Measurements from ENCODE around the gene SDF4. TPM values are rescaled to one million over a fixed set of nuclear protein-coding genes. Genes with fewer than 3 reads are reported as not detected.
"Not testable (repeated sequence)": the region's sequence is repeated elsewhere in the genome, so short reads cannot be mapped to it uniquely, and the experiment has no call there.

SDF4 gene
- total RNA-seq, 2 donors from 2014 or later = 235 to 273 TPM

GRCh38 chr1:1262071-1262470, 30.3 kb upstream of the SDF4 start:
- no peak for ATAC-seq
- intact Hi-C loops (cut with DNase I, micrococcal nuclease) = no loop called here
- DNase-seq = no peak

- DNase-seq (no peak), ATAC-seq (no peak)
- intact Hi-C loops (cut with DNase I, micrococcal nuclease) = no loop called here
Measured at GRCh38 chr1:1260843-1261560, 29.2 kb upstream of the SDF4 start.

- intact Hi-C loops (cut with DNase I, micrococcal nuclease) = no loop called here
- DNase-seq (no peak), ATAC-seq (no peak)
Measured at GRCh38 chr1:1259951-1260600, 28.3 kb upstream of the SDF4 start.

GRCh38 chr1:1259540-1259939, 27.7 kb upstream of the SDF4 start:
- no peak for ATAC-seq
- intact Hi-C loops (cut with DNase I, micrococcal nuclease) = no loop called here
- no peak for DNase-seq

GRCh38 chr1:1259119-1259488, 27.3 kb upstream of the SDF4 start:
- ATAC-seq = no peak
- intact Hi-C loops (cut with DNase I, micrococcal nuclease) = no loop called here
- DNase-seq = no peak

- DNase-seq (no peak), ATAC-seq (no peak)
- intact Hi-C loops (cut with DNase I, micrococcal nuclease) = no loop called here
Measured at GRCh38 chr1:1256956-1257871, 25.4 kb upstream of the SDF4 start.

- no peak for ATAC-seq
- no peak for DNase-seq
- intact Hi-C loops (cut with DNase I, micrococcal nuclease) = no loop called here
Measured at GRCh38 chr1:1255611-1256010, 23.8 kb upstream of the SDF4 start.

GRCh38 chr1:1255078-1255477, 23.3 kb upstream of the SDF4 start:
- intact Hi-C loops (cut with DNase I, micrococcal nuclease) = no loop called here
- ATAC-seq = no peak
- DNase-seq = no peak

- DNase-seq = no peak
- intact Hi-C loops (cut with DNase I, micrococcal nuclease) = no loop called here
- no peak for ATAC-seq
Measured at GRCh38 chr1:1254667-1254998, 22.8 kb upstream of the SDF4 start.

- DNase-seq = no peak
- intact Hi-C loops (cut with DNase I, micrococcal nuclease) = no loop called here
Measured at GRCh38 chr1:1253972-1254666, 22.3 kb upstream of the SDF4 start.

GRCh38 chr1:1253314-1253713, 21.5 kb upstream of the SDF4 start:
- intact Hi-C loops (cut with DNase I, micrococcal nuclease) = no loop called here
- ATAC-seq (no peak), DNase-seq (no peak)

More at GRCh38 chr1:1253972-1254666, 22.3 kb upstream of the SDF4 start:
- no peak for ATAC-seq

GRCh38 chr1:1250786-1251284, 19.0 kb upstream of the SDF4 start:
- DNase-seq (no peak), ATAC-seq (peak; percentile 12)
- intact Hi-C loops (cut with DNase I, micrococcal nuclease) = no loop called here

- intact Hi-C loops (cut with DNase I, micrococcal nuclease); DNase-seq; ATAC-seq: not testable (repeated sequence)
Measured at GRCh38 chr1:1248009-1248913, 16.5 kb upstream of the SDF4 start.

- DNase-seq (no peak), ATAC-seq (no peak)
- intact Hi-C loops (cut with DNase I, micrococcal nuclease) = no loop called here
Measured at GRCh38 chr1:1247341-1247913, 15.6 kb upstream of the SDF4 start.

GRCh38 chr1:1246577-1247340, 15.0 kb upstream of the SDF4 start, which contains the start of gene C1QTNF12:
C1QTNF12 (minus strand) TSS chr1:1246722; CDS start chr1:1246690, 32 bp downstream.
- DNase-seq (no peak), ATAC-seq (no peak)
- intact Hi-C loops (cut with DNase I, micrococcal nuclease) = no loop called here

GRCh38 chr1:1245817-1246576, 14.2 kb upstream of the SDF4 start:
- intact Hi-C loops (cut with DNase I, micrococcal nuclease) = no loop called here
- no peak for ATAC-seq
- no peak for DNase-seq
